ENCODE data around the gene STARD9. TPM values are rescaled to one million over a fixed set of nuclear protein-coding genes. Genes with fewer than 3 reads are reported as not detected.

The STARD9 gene
- total and polyA plus RNA-seq, 9 of the 15 experiments (the other 6 are each of a cell fraction or from before 2014, with no cell fraction given): 0.45 to 6.0 (median 3.6) TPM

DNA sequence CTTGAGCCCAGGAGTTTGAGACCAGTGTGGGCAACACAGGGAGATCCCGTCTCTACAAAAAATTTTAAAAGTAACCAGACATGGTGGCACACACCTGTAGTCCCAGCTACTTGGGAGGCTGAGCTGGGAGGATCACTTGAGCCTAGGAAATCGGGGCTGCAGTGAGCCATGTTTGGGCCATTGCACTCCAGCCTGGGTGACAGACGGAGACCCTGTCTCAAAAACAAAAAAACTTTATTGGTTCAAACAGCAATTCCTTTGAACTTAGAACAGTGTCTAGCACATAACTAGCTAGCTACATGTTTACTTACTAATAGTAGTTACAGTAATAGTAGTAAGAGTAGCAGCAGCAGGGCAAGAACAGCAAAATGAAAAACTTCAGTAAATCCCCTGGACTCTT lies 16.7 kb upstream of the STARD9 start:
- BruUV-seq (replicated peaks): no TSS peak
- FAIRE-seq (no peak), DNase-seq (ENCODE audit: extremely low read depth in 1 of 4, low spot score in 3 of 4) (no peak), ATAC-seq (no peak)
- H3K9ac ChIP-seq (ENCODE audit: insufficient read depth in 1 of 2, low read depth in 2 of 2, low read length in 2 of 2): no peak overlapping the region
- peaks cover 76% of the 10 kb centered on the region; the same call in 2 of the 3 replicates for H3K36me3 ChIP-seq (ENCODE audit: control insufficient read depth, insufficient read depth, low read length)
- H3K4me2 ChIP-seq (ENCODE audit: insufficient read depth, low read length): no peak overlapping the region
- H3K9me3 ChIP-seq (replicated peaks; ENCODE audit: control insufficient read depth, insufficient read depth, low read depth, low read length): no peaks in the 10 kb centered on the region
- ChIA-PET POLR2A (interaction anchor here (1.0 to 3.5 kb wide), 2 partner anchors 10 to 14 kb away, joined by 4 to 14 read pairs; partner anchors contain the start of genes HAUS2 and LRRC57), CTCF (ENCODE audit: low intra/inter-chr PET ratio) (no interaction called here)
- intact Hi-C loops (cut with micrococcal nuclease): no loop called here
- peaks cover 0 to under 1% of the 10 kb centered on the region in 2 experiments; a peak in 1 of 5 replicates for H3K4me1 ChIP-seq (replicated peaks in 1 of 2; ENCODE audit: control insufficient read depth in 2 of 2, insufficient read depth in 2 of 2, low read length in 2 of 2)
- H3K9me1 ChIP-seq (ENCODE audit: control insufficient read depth, insufficient read depth, low read length): no peaks in the 10 kb centered on the region
- no peak overlapping the region for H3K4me3 ChIP-seq
- 0 out of 2 replicates have a peak, but pooled peaks cover 3% of the 10 kb centered on the region for H4K20me1 ChIP-seq (replicated peaks; ENCODE audit: control insufficient read depth, insufficient read depth, low read length)
- peaks cover 28% of the 10 kb centered on the region for H3K79me2 ChIP-seq (ENCODE audit: control insufficient read depth, insufficient read depth, low read length)
- TF ChIP-seq, protein P1, sequence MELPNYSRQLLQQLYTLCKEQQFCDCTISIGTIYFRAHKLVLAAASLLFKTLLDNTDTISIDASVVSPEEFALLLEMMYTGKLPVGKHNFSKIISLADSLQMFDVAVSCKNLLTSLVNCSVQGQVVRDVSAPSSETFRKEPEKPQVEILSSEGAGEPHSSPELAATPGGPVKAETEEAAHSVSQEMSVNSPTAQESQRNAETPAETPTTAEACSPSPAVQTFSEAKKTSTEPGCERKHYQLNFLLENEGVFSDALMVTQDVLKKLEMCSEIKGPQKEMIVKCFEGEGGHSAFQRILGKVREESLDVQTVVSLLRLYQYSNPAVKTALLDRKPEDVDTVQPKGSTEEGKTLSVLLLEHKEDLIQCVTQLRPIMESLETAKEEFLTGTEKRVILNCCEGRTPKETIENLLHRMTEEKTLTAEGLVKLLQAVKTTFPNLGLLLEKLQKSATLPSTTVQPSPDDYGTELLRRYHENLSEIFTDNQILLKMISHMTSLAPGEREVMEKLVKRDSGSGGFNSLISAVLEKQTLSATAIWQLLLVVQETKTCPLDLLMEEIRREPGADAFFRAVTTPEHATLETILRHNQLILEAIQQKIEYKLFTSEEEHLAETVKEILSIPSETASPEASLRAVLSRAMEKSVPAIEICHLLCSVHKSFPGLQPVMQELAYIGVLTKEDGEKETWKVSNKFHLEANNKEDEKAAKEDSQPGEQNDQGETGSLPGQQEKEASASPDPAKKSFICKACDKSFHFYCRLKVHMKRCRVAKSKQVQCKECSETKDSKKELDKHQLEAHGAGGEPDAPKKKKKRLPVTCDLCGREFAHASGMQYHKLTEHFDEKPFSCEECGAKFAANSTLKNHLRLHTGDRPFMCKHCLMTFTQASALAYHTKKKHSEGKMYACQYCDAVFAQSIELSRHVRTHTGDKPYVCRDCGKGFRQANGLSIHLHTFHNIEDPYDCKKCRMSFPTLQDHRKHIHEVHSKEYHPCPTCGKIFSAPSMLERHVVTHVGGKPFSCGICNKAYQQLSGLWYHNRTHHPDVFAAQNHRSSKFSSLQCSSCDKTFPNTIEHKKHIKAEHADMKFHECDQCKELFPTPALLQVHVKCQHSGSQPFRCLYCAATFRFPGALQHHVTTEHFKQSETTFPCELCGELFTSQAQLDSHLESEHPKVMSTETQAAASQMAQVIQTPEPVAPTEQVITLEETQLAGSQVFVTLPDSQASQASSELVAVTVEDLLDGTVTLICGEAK (IDR thresholded peaks at IDR 0.05): peak; percentile 78
- TF ChIP-seq, protein P1 (CRISPR knock-in tag; IDR thresholded peaks at IDR 0.05): peak; percentile 48; the same call in 1 of the 2 replicates
- no peak for TF ChIP-seq ELF4 (CRISPR knock-in tag; IDR thresholded peaks at IDR 0.05)
- 92% methylated on average over 3 of the region's 3 CpGs for WGBS (ENCODE audit: insufficient coverage, low coverage, missing lambda C conversion rate)
- in situ Hi-C loops (cut with MboI): no loop called here
- no peaks in the 10 kb centered on the region for H3K27me3 ChIP-seq (ENCODE audit: control insufficient read depth in 2 of 2, insufficient read depth in 2 of 2, low read length in 2 of 2)
- H2AFZ ChIP-seq (ENCODE audit: low read depth, low read length): no peak overlapping the region
- no peak overlapping the region for H3K27ac ChIP-seq (ENCODE audit: extremely low read depth, low read depth, low read length)
